WTC11 (cell line): ENCODE results near the gene MASP1. TPM values are rescaled to one million over a fixed set of nuclear protein-coding genes. Genes with fewer than 3 reads are reported as not detected.

ENCODE experiments used
- ATAC-seq: fragments of 200-7000 bp; cut with Tn5 transposase; 2 replicates; pipeline ENCODE4 v1.10.0; 2021; ENCODE audit warnings: mild to moderate bottlenecking, moderate library complexity
- CTCF ChIA-PET: fragments of 300-600 bp; sonication (Branson Sonifier 250); formaldehyde crosslinking; loops from one replicate; lab custom pipeline; 2021; ENCODE audit warnings: antibody characterized with exemption; lab: Charles Lee
- POLR2A ChIA-PET: fragments of 350-600 bp; sonication (Branson Sonifier 250); formaldehyde crosslinking; loops from one replicate; lab custom pipeline; 2021; ENCODE audit warnings: antibody characterized with exemption; lab: Charles Lee
- DNase-seq: peaks from one replicate; pipeline ENCODE4 v3.0.0; 2021; ENCODE audit warnings: low spot score
- H3K27ac Mint-ChIP-seq: 2 replicates; pipeline ENCODE4 v1.8.0; 2021; ENCODE audit warnings: mixed read lengths
- H3K27me3 Mint-ChIP-seq: 2 replicates; pipeline ENCODE4 v1.8.0; 2021; ENCODE audit warnings: low read depth, mild to moderate bottlenecking, moderate library complexity, mixed read lengths
- H3K36me3 Mint-ChIP-seq: 2 replicates; pipeline ENCODE4 v1.8.0; 2021; ENCODE audit warnings: mixed read lengths
- H3K4me1 Mint-ChIP-seq: 2 replicates; pipeline ENCODE4 v1.8.0; 2022; ENCODE audit warnings: mixed read lengths
- H3K4me3 Mint-ChIP-seq: 2 replicates; pipeline ENCODE4 v1.8.0; 2021; ENCODE audit warnings: mild to moderate bottlenecking, moderate library complexity, mixed read lengths
- H3K9me3 Mint-ChIP-seq: 2 replicates; pipeline ENCODE4 v1.8.0; 2021; ENCODE audit warnings: mixed read lengths
- KAT7 ChIP-seq: sonication (generic); formaldehyde crosslinking; IDR thresholded peaks from 2 replicates; pipeline ENCODE4 v1.8.1; 2023; ENCODE audit warnings: missing genetic modification reagents, mild to moderate bottlenecking, borderline replicate concordance
- NFE2L1 ChIP-seq: sonication (generic); formaldehyde crosslinking; IDR thresholded peaks from 2 replicates; pipeline ENCODE4 v1.8.1; 2023; ENCODE audit warnings: missing genetic modification reagents
- NFYB ChIP-seq: sonication (generic); formaldehyde crosslinking; conservative IDR thresholded peaks from 2 replicates; pipeline ENCODE4 v1.8.0; 2022; ENCODE audit warnings: low read depth, missing genetic modification reagents
- SMAD3 ChIP-seq: sonication (generic); formaldehyde crosslinking; IDR thresholded peaks from 2 replicates; pipeline ENCODE4 v1.8.0; 2022; ENCODE audit warnings: missing genetic modification reagents, mild to moderate bottlenecking, borderline replicate concordance
- SOX15 ChIP-seq: fragments of 250-450 bp; sonication (Bioruptor Pico); IDR thresholded peaks from 2 replicates; pipeline ENCODE4 v1.9.0; 2021; ENCODE audit warnings: mild to moderate bottlenecking
- TEAD4 ChIP-seq: sonication (generic); formaldehyde crosslinking; IDR thresholded peaks from 2 replicates; pipeline ENCODE4 v1.8.0; 2022; ENCODE audit warnings: mild to moderate bottlenecking, missing genetic modification reagents
- ZBTB21 ChIP-seq: sonication (generic); formaldehyde crosslinking; IDR thresholded peaks from 2 replicates; pipeline ENCODE4 v1.8.1; 2023; ENCODE audit warnings: mild to moderate bottlenecking, missing genetic modification reagents, borderline replicate concordance
- total RNA-seq: library from RNA; stranded (reverse); gene quantifications from 3 replicates; pipeline ENCODE4 v1.2.3, GENCODE V29; 2021
- TF ChIP-seq, protein P1 (sequence below): sonication (generic); formaldehyde crosslinking; IDR thresholded peaks from 2 replicates; pipeline ENCODE4 v1.8.0; 2022; ENCODE audit warnings: mild to moderate bottlenecking, missing genetic modification reagents
- TF ChIP-seq, protein P2 (sequence below): fragments of 250-450 bp; sonication (Bioruptor Pico); IDR thresholded peaks from 2 replicates; pipeline ENCODE4 v1.9.0; 2021; ENCODE audit warnings: mild to moderate bottlenecking
- TF ChIP-seq, protein P3 (sequence below): sonication (generic); formaldehyde crosslinking; IDR thresholded peaks from 2 replicates; pipeline ENCODE4 v1.8.0; 2023; ENCODE audit warnings: missing genetic modification reagents
- TF ChIP-seq, protein P4 (sequence below): sonication (generic); formaldehyde crosslinking; IDR thresholded peaks from 2 replicates; pipeline ENCODE4 v1.8.0; 2022; ENCODE audit warnings: mild to moderate bottlenecking, missing genetic modification reagents
- TF ChIP-seq, protein P5 (sequence below): fragments of 250-450 bp; sonication (Bioruptor Pico); IDR thresholded peaks from 2 replicates; pipeline ENCODE4 v1.9.0; 2021; ENCODE audit warnings: mild to moderate bottlenecking, borderline replicate concordance
- TF ChIP-seq, protein P6 (sequence below): fragments of 250-450 bp; sonication (Bioruptor Pico); IDR thresholded peaks from 2 replicates; pipeline ENCODE4 v1.9.0; 2021; ENCODE audit warnings: moderate library complexity, mild to moderate bottlenecking, inconsistent platforms, borderline replicate concordance
- TF ChIP-seq, protein P7 (sequence below): sonication (generic); formaldehyde crosslinking; IDR thresholded peaks from 2 replicates; pipeline ENCODE4 v1.8.1; 2023; ENCODE audit warnings: mild to moderate bottlenecking, missing genetic modification reagents

MASP1 gene
- total RNA-seq, 1 experiment from 2014 or later = 2.2 TPM

DNA sequence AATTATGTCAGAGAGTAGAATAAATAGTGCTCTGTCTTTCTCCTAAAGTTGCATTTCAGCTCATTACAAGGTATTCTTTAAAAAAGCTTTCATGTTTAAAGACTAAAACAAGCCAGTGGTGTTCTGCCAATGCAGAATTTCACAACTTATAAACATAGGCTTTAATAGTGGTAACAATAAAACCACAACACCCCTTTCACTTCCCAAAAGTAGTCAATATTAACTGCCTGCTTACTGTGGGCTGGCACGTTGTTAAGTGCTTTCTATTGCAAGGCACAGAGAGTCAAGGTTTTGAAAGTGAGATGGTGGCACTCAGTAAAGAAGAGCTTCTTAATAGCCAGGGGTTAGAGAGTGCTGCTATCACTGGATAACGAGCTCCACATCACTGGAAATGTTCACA lies 102.6 kb downstream of the MASP1 start:
- no peak overlapping the region for H3K4me3 Mint-ChIP-seq
- no peak overlapping the region for H3K27ac Mint-ChIP-seq
- ChIA-PET POLR2A (no interaction called here), CTCF (interaction anchor here (1.0 kb wide), 1 partner anchor 24 kb away, joined by 3 read pairs; no protein-coding TSS in a partner anchor)
- TF ChIP-seq, protein P1, sequence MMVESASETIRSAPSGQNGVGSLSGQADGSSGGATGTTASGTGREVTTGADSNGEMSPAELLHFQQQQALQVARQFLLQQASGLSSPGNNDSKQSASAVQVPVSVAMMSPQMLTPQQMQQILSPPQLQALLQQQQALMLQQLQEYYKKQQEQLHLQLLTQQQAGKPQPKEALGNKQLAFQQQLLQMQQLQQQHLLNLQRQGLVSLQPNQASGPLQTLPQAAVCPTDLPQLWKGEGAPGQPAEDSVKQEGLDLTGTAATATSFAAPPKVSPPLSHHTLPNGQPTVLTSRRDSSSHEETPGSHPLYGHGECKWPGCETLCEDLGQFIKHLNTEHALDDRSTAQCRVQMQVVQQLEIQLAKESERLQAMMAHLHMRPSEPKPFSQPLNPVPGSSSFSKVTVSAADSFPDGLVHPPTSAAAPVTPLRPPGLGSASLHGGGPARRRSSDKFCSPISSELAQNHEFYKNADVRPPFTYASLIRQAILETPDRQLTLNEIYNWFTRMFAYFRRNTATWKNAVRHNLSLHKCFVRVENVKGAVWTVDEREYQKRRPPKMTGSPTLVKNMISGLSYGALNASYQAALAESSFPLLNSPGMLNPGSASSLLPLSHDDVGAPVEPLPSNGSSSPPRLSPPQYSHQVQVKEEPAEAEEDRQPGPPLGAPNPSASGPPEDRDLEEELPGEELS = no peak
- no peak for TF ChIP-seq SOX15 (CRISPR knock-in tag)
- no peak for TF ChIP-seq NFYB (CRISPR knock-in tag)
- no peak for TF ChIP-seq KAT7 (CRISPR knock-in tag)
- no peak for TF ChIP-seq TEAD4 (CRISPR knock-in tag)
- TF ChIP-seq, protein P2, sequence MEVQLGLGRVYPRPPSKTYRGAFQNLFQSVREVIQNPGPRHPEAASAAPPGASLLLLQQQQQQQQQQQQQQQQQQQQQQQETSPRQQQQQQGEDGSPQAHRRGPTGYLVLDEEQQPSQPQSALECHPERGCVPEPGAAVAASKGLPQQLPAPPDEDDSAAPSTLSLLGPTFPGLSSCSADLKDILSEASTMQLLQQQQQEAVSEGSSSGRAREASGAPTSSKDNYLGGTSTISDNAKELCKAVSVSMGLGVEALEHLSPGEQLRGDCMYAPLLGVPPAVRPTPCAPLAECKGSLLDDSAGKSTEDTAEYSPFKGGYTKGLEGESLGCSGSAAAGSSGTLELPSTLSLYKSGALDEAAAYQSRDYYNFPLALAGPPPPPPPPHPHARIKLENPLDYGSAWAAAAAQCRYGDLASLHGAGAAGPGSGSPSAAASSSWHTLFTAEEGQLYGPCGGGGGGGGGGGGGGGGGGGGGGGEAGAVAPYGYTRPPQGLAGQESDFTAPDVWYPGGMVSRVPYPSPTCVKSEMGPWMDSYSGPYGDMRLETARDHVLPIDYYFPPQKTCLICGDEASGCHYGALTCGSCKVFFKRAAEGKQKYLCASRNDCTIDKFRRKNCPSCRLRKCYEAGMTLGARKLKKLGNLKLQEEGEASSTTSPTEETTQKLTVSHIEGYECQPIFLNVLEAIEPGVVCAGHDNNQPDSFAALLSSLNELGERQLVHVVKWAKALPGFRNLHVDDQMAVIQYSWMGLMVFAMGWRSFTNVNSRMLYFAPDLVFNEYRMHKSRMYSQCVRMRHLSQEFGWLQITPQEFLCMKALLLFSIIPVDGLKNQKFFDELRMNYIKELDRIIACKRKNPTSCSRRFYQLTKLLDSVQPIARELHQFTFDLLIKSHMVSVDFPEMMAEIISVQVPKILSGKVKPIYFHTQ (CRISPR knock-in tag) = no peak
- TF ChIP-seq, protein P3, sequence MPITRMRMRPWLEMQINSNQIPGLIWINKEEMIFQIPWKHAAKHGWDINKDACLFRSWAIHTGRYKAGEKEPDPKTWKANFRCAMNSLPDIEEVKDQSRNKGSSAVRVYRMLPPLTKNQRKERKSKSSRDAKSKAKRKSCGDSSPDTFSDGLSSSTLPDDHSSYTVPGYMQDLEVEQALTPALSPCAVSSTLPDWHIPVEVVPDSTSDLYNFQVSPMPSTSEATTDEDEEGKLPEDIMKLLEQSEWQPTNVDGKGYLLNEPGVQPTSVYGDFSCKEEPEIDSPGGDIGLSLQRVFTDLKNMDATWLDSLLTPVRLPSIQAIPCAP = no peak
- H3K4me1 Mint-ChIP-seq = peaks cover 61% of the 10 kb centered on the region
- ATAC-seq = no peak
- peaks cover 2% of the 10 kb centered on the region; the same call in 1 of the 2 replicates for H3K27me3 Mint-ChIP-seq
- no peak for DNase-seq
- H3K9me3 Mint-ChIP-seq = peaks cover 30% of the 10 kb centered on the region
- H3K36me3 Mint-ChIP-seq = peaks cover 26% of the 10 kb centered on the region

DNA sequence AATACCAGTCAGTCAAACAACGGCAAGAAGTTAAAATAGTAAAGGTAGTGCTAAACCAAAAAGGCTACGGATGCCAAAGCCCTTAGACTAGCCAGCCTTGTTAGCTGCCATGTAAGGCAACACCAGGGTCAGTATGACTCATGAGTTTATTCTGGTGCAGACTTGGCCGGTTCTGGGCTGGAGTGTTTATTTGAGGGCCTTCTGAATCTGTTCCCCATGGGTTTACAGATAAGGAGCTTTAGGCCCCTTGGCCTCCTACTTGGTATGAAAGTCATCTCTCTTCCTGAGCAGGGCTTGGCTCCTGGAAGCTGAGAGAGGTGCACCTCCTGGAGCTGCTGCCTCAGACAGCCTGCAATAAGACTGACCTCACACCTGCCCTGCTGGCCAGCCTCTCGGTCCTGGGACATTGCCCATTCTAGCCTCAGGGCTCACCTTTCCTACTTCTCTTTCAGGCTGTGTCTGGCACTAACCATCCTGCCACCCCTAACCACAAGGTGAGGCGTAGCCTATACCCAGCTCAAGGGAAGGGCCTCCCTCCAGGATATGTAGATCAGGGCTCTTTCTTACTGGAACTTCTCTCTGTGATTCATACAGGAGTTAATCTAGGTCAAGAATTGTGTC lies 104.6 kb downstream of the MASP1 start:
- ChIA-PET CTCF (interaction anchor here (0.6 to 2.0 kb wide), 4 partner anchors 9 to 493 kb away, joined by 3 to 12 read pairs (median 4); no protein-coding TSS in a partner anchor), POLR2A (interaction anchor here (0.7 kb wide), 1 partner anchor 11 kb away, joined by 3 read pairs; the partner anchor contains the start of gene RTP1)
- peaks cover 30% of the 10 kb centered on the region for H3K9me3 Mint-ChIP-seq

More for the DNA sequence above, 104.6 kb downstream of the MASP1 start:
- TF ChIP-seq, protein P4, sequence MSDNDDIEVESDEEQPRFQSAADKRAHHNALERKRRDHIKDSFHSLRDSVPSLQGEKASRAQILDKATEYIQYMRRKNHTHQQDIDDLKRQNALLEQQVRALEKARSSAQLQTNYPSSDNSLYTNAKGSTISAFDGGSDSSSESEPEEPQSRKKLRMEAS = 0 out of 2 replicates have a peak, but pooled peaks have one; percentile 19
- TF ChIP-seq ZBTB21 (CRISPR knock-in tag) (no peak), SMAD3 (CRISPR knock-in tag) (no peak), NFE2L1 (CRISPR knock-in tag) (0 out of 2 replicates have a peak, but pooled peaks have one; percentile 62)
- TF ChIP-seq, protein P5, sequence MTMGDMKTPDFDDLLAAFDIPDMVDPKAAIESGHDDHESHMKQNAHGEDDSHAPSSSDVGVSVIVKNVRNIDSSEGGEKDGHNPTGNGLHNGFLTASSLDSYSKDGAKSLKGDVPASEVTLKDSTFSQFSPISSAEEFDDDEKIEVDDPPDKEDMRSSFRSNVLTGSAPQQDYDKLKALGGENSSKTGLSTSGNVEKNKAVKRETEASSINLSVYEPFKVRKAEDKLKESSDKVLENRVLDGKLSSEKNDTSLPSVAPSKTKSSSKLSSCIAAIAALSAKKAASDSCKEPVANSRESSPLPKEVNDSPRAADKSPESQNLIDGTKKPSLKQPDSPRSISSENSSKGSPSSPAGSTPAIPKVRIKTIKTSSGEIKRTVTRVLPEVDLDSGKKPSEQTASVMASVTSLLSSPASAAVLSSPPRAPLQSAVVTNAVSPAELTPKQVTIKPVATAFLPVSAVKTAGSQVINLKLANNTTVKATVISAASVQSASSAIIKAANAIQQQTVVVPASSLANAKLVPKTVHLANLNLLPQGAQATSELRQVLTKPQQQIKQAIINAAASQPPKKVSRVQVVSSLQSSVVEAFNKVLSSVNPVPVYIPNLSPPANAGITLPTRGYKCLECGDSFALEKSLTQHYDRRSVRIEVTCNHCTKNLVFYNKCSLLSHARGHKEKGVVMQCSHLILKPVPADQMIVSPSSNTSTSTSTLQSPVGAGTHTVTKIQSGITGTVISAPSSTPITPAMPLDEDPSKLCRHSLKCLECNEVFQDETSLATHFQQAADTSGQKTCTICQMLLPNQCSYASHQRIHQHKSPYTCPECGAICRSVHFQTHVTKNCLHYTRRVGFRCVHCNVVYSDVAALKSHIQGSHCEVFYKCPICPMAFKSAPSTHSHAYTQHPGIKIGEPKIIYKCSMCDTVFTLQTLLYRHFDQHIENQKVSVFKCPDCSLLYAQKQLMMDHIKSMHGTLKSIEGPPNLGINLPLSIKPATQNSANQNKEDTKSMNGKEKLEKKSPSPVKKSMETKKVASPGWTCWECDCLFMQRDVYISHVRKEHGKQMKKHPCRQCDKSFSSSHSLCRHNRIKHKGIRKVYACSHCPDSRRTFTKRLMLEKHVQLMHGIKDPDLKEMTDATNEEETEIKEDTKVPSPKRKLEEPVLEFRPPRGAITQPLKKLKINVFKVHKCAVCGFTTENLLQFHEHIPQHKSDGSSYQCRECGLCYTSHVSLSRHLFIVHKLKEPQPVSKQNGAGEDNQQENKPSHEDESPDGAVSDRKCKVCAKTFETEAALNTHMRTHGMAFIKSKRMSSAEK = no peak
- TF ChIP-seq, protein P1 = no peak
- TF ChIP-seq, protein P6, sequence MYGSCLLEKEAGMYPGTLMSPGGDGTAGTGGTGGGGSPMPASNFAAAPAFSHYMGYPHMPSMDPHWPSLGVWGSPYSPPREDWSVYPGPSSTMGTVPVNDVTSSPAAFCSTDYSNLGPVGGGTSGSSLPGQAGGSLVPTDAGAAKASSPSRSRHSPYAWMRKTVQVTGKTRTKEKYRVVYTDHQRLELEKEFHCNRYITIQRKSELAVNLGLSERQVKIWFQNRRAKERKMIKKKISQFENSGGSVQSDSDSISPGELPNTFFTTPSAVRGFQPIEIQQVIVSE (CRISPR knock-in tag) = no peak
- TF ChIP-seq, protein P7, sequence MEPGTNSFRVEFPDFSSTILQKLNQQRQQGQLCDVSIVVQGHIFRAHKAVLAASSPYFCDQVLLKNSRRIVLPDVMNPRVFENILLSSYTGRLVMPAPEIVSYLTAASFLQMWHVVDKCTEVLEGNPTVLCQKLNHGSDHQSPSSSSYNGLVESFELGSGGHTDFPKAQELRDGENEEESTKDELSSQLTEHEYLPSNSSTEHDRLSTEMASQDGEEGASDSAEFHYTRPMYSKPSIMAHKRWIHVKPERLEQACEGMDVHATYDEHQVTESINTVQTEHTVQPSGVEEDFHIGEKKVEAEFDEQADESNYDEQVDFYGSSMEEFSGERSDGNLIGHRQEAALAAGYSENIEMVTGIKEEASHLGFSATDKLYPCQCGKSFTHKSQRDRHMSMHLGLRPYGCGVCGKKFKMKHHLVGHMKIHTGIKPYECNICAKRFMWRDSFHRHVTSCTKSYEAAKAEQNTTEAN (CRISPR knock-in tag) = no peak
- Mint-ChIP-seq H3K27ac (peak overlapping the region; percentile 98), H3K27me3 (peaks cover 2% of the 10 kb centered on the region; the same call in 1 of the 2 replicates), H3K4me1 (peaks cover 76% of the 10 kb centered on the region), H3K4me3 (no peak overlapping the region; the same call in 1 of the 2 replicates), H3K36me3 (peaks cover 26% of the 10 kb centered on the region)
- DNase-seq = no peak
- ATAC-seq = peak; percentile 18
